HEK293 (cell line): ENCODE measurements around the gene MTUS2.

ENCODE experiments used
- CTCF ChIA-PET: fragments of 350-600 bp; formaldehyde crosslinking; extraction: SDS; loops from one replicate; lab custom pipeline; 2021; ENCODE audit warnings: antibody characterized with exemption; lab: Yijun Ruan, JAX
- POLR2A ChIA-PET: fragments of 300-600 bp; formaldehyde crosslinking; extraction: SDS; loops from one replicate; lab custom pipeline; 2020; ENCODE audit warnings: antibody characterized with exemption, inconsistent platforms; lab: Yijun Ruan, JAX
- H3K27ac ChIP-seq: fragments of 200-500 bp; sonication (Bioruptor generic); 2 replicates; pipeline ENCODE4 v1.5.1; 2014; ENCODE audit warnings: low read depth, low read length, control low read depth, inconsistent platforms; ENCODE audit errors: extremely low read depth
- H3K36me3 ChIP-seq, 2 experiments: fragments of 200-500 bp in 1 of 2; sonication (Bioruptor generic) in 1 of 2; 1 replicate in 1 of 2; 2 replicates in 1 of 2; pipeline ENCODE4 v1.5.1; 2014 to 2017; ENCODE audit warnings: inconsistent platforms in 2 of 2, low read length in 2 of 2; ENCODE audit not compliant: control insufficient read depth in 2 of 2, insufficient read depth in 1 of 2
- H3K4me1 ChIP-seq: fragments of 200-500 bp; sonication (Bioruptor generic); 2 replicates; pipeline ENCODE4 v1.5.1; 2014; ENCODE audit warnings: mild to moderate bottlenecking, low read length, inconsistent platforms; ENCODE audit not compliant: control insufficient read depth, insufficient read depth
- H3K4me3 ChIP-seq: 2 replicates; pipeline ENCODE4 v1.5.1; 2011; ENCODE audit warnings: low read depth, mild to moderate bottlenecking, control low read depth, low read length, moderate library complexity
- H3K9me3 ChIP-seq: fragments of 200-500 bp; sonication (Bioruptor generic); 2 replicates; pipeline ENCODE4 v1.5.1; 2014; ENCODE audit warnings: low read depth, low read length, inconsistent platforms; ENCODE audit not compliant: control insufficient read depth, insufficient read depth
- BCL11A ChIP-seq: fragments of 450-650 bp; formaldehyde crosslinking; IDR thresholded peaks from 2 replicates; pipeline ENCODE4 v1.5.1; 2016; ENCODE audit warnings: low read depth, missing biosample characterization, missing genetic modification characterization
- EGR2 ChIP-seq: fragments of 450-650 bp; formaldehyde crosslinking; IDR thresholded peaks from 2 replicates; pipeline ENCODE4 v1.5.1; 2016; ENCODE audit warnings: low read depth, missing biosample characterization, missing genetic modification characterization
- KLF8 ChIP-seq: fragments of 450-650 bp; formaldehyde crosslinking; IDR thresholded peaks from 2 replicates; pipeline ENCODE4 v1.5.1; 2016; ENCODE audit warnings: missing biosample characterization, missing genetic modification characterization
- PRDM1 ChIP-seq: fragments of 450-650 bp; formaldehyde crosslinking; IDR thresholded peaks from 2 replicates; pipeline ENCODE4; 2016; ENCODE audit warnings: missing biosample characterization, missing genetic modification characterization
- SETDB1 ChIP-seq: IDR thresholded peaks from one replicate; pipeline ENCODE4 v1.6.1; 2017; ENCODE audit warnings: mild to moderate bottlenecking, low read length, moderate library complexity, mixed read lengths; ENCODE audit not compliant: insufficient read length
- ZBTB17 ChIP-seq: fragments of 450-650 bp; formaldehyde crosslinking; IDR thresholded peaks from 2 replicates; pipeline ENCODE4 v1.5.1; 2016; ENCODE audit warnings: missing biosample characterization, missing genetic modification characterization
- ZBTB20 ChIP-seq: fragments of 450-650 bp; formaldehyde crosslinking; IDR thresholded peaks from 2 replicates; pipeline ENCODE4 v1.5.1; 2016; ENCODE audit warnings: missing biosample characterization, missing genetic modification characterization
- ZFP41 ChIP-seq: fragments of 450-650 bp; formaldehyde crosslinking; IDR thresholded peaks from 2 replicates; pipeline ENCODE4 v1.5.1; 2016; ENCODE audit warnings: missing biosample characterization, missing genetic modification characterization, borderline replicate concordance
- ZNF112 ChIP-seq: fragments of 450-650 bp; formaldehyde crosslinking; IDR thresholded peaks from 2 replicates; pipeline ENCODE4 v1.5.0; 2017; ENCODE audit warnings: missing biosample characterization, missing genetic modification characterization
- ZNF16 ChIP-seq: fragments of 450-650 bp; formaldehyde crosslinking; IDR thresholded peaks from 2 replicates; pipeline ENCODE4 v1.5.1; 2016; ENCODE audit warnings: low read depth, missing biosample characterization, missing genetic modification characterization
- ZNF501 ChIP-seq: fragments of 450-650 bp; formaldehyde crosslinking; IDR thresholded peaks from 2 replicates; pipeline ENCODE4 v1.5.1; 2016; ENCODE audit warnings: missing biosample characterization, missing genetic modification characterization
- ZNF529 ChIP-seq: fragments of 450-650 bp; formaldehyde crosslinking; IDR thresholded peaks from 2 replicates; pipeline ENCODE4 v1.5.1; 2017; ENCODE audit warnings: missing genetic modification characterization, missing biosample characterization; ENCODE audit not compliant: insufficient replicate concordance
- ZNF558 ChIP-seq: fragments of 450-650 bp; formaldehyde crosslinking; IDR thresholded peaks from 2 replicates; pipeline ENCODE4 v1.5.1; 2016; ENCODE audit warnings: missing biosample characterization, missing genetic modification characterization
- ZNF571 ChIP-seq: fragments of 450-650 bp; formaldehyde crosslinking; IDR thresholded peaks from 2 replicates; pipeline ENCODE4 v1.5.0; 2017; ENCODE audit warnings: missing biosample characterization, missing genetic modification characterization
- ZNF623 ChIP-seq: fragments of 450-650 bp; formaldehyde crosslinking; IDR thresholded peaks from 2 replicates; pipeline ENCODE4 v1.5.1; 2016; ENCODE audit warnings: missing biosample characterization, missing genetic modification characterization
- ZNF747 ChIP-seq: fragments of 450-650 bp; formaldehyde crosslinking; IDR thresholded peaks from 2 replicates; pipeline ENCODE4 v1.5.1; 2016; ENCODE audit warnings: missing biosample characterization, missing genetic modification characterization
- TF ChIP-seq, protein P1 (sequence below): fragments of 450-650 bp; formaldehyde crosslinking; IDR thresholded peaks from 2 replicates; pipeline ENCODE4 v1.5.1; 2016; ENCODE audit warnings: missing biosample characterization, missing genetic modification characterization
- TF ChIP-seq, protein P2 (sequence below): fragments of 450-650 bp; formaldehyde crosslinking; IDR thresholded peaks from 2 replicates; pipeline ENCODE4 v1.5.1; 2016; ENCODE audit warnings: missing biosample characterization, missing genetic modification characterization
- TF ChIP-seq, protein P3 (sequence below): fragments of 450-650 bp; formaldehyde crosslinking; IDR thresholded peaks from 2 replicates; pipeline ENCODE4 v1.5.0; 2017; ENCODE audit warnings: missing biosample characterization, missing genetic modification characterization, borderline replicate concordance

The MTUS2 gene

DNA sequence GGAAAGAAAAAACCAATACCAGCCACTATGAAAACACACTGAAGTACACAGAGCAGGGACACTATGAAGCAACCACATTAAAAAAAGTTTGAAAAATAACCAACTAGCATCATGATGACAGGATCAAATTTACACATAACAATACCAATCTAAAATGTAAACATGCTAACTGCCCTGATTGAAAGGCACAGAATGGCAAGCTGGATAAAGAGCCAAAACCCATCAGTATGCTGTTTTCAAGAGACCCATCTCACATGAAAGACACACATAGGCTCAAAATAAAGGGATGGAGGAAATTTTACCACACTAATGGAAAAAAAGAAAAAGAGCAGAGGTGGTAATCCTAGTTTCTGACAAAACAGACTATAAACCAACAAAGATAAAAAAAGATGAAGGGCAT is 484.0 kb downstream of the MTUS2 start:
- TF ChIP-seq ZNF571 (tag by site-specific recombination), result no peak
- TF ChIP-seq, protein P1, sequence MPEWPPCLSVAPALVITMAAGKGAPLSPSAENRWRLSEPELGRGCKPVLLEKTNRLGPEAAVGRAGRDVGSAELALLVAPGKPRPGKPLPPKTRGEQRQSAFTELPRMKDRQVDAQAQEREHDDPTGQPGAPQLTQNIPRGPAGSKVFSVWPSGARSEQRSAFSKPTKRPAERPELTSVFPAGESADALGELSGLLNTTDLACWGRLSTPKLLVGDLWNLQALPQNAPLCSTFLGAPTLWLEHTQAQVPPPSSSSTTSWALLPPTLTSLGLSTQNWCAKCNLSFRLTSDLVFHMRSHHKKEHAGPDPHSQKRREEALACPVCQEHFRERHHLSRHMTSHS (tag by site-specific recombination), result no peak
- TF ChIP-seq ZBTB17, result no peak
- TF ChIP-seq ZNF16 (tag by site-specific recombination), result no peak
- peak; percentile 83 for TF ChIP-seq ZNF529 (tag by site-specific recombination)
- no peak for TF ChIP-seq ZBTB20 (tag by site-specific recombination)
- peak; percentile 81 for TF ChIP-seq SETDB1
- TF ChIP-seq, protein P2, sequence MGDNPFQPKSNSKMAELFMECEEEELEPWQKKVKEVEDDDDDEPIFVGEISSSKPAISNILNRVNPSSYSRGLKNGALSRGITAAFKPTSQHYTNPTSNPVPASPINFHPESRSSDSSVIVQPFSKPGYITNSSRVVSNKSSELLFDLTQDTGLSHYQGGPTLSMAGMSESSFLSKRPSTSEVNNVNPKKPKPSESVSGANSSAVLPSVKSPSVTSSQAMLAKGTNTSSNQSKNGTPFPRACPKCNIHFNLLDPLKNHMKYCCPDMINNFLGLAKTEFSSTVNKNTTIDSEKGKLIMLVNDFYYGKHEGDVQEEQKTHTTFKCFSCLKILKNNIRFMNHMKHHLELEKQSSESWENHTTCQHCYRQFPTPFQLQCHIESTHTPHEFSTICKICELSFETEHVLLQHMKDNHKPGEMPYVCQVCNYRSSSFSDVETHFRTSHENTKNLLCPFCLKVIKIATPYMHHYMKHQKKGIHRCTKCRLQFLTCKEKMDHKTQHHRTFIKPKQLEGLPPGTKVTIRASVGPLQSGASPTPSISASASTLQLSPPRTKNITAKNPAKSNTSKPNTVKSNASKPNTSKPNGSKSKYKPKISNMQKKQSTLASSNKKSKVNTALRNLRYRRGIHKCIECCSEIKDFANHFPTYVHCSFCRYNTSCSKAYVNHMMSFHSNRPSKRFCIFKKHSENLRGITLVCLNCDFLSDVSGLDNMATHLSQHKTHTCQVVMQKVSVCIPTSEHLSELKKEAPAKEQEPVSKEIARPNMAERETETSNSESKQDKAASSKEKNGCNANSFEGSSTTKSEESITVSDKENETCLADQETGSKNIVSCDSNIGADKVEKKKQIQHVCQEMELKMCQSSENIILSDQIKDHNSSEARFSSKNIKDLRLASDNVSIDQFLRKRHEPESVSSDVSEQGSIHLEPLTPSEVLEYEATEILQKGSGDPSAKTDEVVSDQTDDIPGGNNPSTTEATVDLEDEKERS (tag by site-specific recombination), result no peak
- TF ChIP-seq PRDM1 (tag by site-specific recombination), result no peak
- TF ChIP-seq ZFP41 (tag by site-specific recombination), result no peak
- no peak for TF ChIP-seq ZNF558 (tag by site-specific recombination)
- TF ChIP-seq EGR2 (tag by site-specific recombination), result no peak
- no peak for TF ChIP-seq ZNF623
- TF ChIP-seq KLF8 (tag by site-specific recombination), result no peak
- TF ChIP-seq, protein P3, sequence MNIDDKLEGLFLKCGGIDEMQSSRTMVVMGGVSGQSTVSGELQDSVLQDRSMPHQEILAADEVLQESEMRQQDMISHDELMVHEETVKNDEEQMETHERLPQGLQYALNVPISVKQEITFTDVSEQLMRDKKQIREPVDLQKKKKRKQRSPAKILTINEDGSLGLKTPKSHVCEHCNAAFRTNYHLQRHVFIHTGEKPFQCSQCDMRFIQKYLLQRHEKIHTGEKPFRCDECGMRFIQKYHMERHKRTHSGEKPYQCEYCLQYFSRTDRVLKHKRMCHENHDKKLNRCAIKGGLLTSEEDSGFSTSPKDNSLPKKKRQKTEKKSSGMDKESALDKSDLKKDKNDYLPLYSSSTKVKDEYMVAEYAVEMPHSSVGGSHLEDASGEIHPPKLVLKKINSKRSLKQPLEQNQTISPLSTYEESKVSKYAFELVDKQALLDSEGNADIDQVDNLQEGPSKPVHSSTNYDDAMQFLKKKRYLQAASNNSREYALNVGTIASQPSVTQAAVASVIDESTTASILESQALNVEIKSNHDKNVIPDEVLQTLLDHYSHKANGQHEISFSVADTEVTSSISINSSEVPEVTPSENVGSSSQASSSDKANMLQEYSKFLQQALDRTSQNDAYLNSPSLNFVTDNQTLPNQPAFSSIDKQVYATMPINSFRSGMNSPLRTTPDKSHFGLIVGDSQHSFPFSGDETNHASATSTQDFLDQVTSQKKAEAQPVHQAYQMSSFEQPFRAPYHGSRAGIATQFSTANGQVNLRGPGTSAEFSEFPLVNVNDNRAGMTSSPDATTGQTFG (tag by site-specific recombination), result no peak
- no peak for TF ChIP-seq BCL11A (tag by site-specific recombination)
- no peaks in the 10 kb centered on the region for H3K4me1 ChIP-seq
- no peak overlapping the region for H3K27ac ChIP-seq
- POLR2A ChIA-PET, result no interaction called here
- H3K36me3 ChIP-seq, result no peaks in the 10 kb centered on the region
- CTCF ChIA-PET, result no interaction called here
- no peaks in the 10 kb centered on the region for H3K9me3 ChIP-seq
- no peak overlapping the region for H3K4me3 ChIP-seq

DNA sequence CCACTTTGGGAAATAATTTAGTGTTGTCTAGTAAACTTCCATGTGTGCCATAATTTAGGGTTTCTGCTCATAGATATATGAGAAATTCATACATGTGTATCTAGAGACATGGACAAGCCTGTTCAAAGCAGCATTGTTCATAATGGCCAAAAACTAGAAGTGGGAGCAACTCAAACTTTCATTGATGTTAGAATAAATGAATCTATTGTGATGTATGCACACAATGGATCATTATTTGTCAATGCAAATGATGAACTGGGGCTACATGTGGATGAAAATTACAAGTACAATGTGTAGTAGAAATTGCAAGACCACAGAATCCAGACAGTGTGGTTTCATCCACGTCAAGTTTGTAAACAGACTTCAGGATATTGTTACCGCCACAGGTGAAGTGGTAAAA is 490.7 kb downstream of the MTUS2 start:
- TF ChIP-seq ZNF501 (tag by site-specific recombination) (no peak), ZNF112 (tag by site-specific recombination) (no peak), ZNF747 (no peak)
- no peaks in the 10 kb centered on the region for H3K9me3 ChIP-seq
- ChIA-PET CTCF (no interaction called here), POLR2A (no interaction called here)
- no peaks in the 10 kb centered on the region for H3K4me1 ChIP-seq
- no peaks in the 10 kb centered on the region for H3K36me3 ChIP-seq
- no peak overlapping the region for H3K27ac ChIP-seq
- H3K4me3 ChIP-seq, result no peak overlapping the region
